ENCODE results near the gene PAPSS2.
"Not testable (repeated sequence)": the region's sequence is repeated elsewhere in the genome, so short reads cannot be mapped to it uniquely, and the experiment has no call there.

The PAPSS2 gene

DNA sequence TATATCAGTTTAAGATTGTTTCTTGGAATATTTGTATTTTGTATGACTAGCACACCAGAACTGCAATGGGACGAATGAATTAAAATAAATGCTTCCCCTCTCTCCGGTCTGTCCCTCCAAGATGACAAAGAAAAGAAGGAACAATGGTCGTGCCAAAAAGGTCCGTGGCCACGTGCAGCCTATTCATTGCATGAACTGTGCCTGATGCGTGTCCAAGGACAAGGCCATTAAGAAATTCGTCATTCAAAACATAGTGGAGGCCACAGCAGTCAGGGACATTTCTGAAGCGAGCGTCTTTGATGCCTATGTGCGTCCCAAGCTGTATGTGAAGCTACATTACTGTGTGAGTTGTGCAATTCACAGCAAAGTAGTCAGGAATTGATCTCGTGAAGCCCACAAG is 17.2 kb upstream of the PAPSS2 start:
- no peak for DNase-seq (ENCODE audit: extremely low read depth in 1 of 2, low read depth in 1 of 2)

DNA sequence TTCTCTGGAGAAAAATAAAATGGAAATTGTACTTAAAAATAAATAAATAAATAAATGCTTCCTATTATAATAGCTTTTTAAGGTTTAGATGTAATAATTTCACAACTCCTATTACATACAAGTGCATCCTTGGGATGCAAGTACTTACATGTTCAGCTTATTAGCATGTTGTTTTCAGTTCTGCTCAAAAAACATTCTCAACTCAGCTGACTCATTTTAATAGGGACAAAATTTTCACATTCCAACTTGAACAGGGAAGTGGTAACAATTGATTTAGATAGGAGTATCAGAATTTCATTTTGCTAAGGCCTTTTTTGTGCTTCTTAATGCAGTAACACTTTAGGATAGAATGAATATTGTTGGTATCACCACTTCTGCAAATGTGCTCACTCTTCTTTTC is 16.7 kb upstream of the PAPSS2 start:
- DNase-seq (ENCODE audit: extremely low read depth in 1 of 2, low read depth in 1 of 2) = no peak

GRCh38 chr10:87643920-87644319 is 15.8 kb upstream of the PAPSS2 start:
- DNase-seq (ENCODE audit: extremely low read depth in 1 of 2, low read depth in 1 of 2) = no peak

- not testable (repeated sequence) for DNase-seq (ENCODE audit: extremely low read depth in 1 of 2, low read depth in 1 of 2)
These were observed 15.2 kb upstream of the PAPSS2 start for GRCh38 chr10:87644500-87644899.

- DNase-seq (ENCODE audit: extremely low read depth in 1 of 2, low read depth in 1 of 2) = no peak
These were observed 13.3 kb upstream of the PAPSS2 start for GRCh38 chr10:87646192-87646909.

DNA sequence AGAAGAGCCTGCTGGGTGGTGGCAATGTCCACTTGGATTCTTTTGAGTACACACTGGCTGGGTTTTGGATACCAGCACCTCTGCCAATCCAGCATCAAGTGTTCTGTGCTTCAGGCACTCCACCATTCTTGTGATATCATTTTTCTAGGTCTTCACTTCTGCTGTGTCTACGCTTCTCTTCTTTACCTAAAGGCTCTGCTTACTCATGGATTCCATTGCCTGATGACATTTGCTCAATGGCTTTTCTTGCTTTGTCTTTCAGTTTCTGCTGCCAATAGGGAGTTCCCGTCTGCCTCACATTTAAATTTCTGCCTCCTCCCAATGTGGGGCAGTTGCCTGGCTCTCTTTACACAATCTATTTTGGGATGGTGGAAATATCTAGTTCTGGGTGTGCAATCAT is 12.7 kb upstream of the PAPSS2 start:
- DNase-seq (ENCODE audit: extremely low read depth in 1 of 2, low read depth in 1 of 2) = no peak

DNA sequence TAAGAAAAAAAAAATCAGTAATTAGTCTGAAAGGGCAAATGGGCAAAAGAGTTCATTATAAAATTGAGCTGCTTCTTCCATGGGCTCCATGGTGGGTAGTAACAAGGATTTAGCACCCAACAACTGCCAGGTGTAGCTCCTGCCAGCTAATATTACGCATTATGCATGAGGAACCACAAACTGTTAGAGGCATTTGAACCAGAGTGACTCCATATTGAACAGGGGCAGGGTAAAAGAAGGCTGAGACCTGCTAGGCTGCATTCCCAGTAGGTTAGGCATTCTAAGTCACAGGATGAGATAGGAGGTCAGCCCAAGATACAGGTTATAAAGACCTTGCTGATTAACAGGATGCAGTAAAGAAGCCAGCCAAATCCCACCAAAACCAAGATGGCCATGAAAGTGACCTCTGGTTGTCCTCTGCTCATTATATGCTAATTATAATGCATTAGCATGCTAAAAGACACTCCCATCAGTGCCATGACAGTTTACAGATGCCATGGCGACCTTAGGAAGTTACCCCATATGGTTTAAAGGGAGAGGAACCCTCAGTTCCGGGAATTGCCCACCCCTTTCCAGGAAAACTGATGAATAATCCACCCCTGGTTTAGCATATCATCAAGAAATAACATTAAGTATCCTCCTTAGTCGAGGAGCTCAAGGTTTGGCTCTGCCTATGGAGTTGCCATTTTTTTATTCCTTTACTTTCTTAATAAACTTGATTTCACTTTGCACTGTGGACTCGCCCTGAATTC is 8.7 kb upstream of the PAPSS2 start:
- no peak for DNase-seq (ENCODE audit: extremely low read depth in 1 of 2, low read depth in 1 of 2)

- DNase-seq (ENCODE audit: extremely low read depth in 1 of 2, low read depth in 1 of 2) = no peak
These were observed 7.9 kb upstream of the PAPSS2 start for GRCh38 chr10:87651801-87652200.

DNA sequence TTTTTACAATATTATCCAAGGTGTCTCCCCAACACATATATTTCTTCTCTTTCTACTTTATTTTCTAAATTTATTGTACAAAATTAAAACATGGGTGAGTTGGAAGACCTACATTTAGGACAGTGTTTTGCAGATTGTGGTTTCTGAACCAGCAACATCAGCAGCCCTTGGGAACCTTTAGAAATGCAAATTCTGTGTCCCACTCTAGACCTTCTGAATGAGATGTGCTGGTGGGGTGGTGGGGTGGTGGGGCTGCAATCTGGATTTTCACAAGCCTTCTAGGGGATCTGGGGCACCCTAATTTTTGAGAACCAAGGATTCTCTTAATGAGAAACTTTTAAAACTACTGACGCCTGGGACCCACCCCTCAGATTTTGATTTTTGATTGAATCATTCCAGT is 7.4 kb upstream of the PAPSS2 start:
- no peak for DNase-seq (ENCODE audit: extremely low read depth in 1 of 2, low read depth in 1 of 2)

GRCh38 chr10:87654212-87654611 is 5.5 kb upstream of the PAPSS2 start:
- DNase-seq (ENCODE audit: extremely low read depth in 1 of 2, low read depth in 1 of 2) = no peak

DNA sequence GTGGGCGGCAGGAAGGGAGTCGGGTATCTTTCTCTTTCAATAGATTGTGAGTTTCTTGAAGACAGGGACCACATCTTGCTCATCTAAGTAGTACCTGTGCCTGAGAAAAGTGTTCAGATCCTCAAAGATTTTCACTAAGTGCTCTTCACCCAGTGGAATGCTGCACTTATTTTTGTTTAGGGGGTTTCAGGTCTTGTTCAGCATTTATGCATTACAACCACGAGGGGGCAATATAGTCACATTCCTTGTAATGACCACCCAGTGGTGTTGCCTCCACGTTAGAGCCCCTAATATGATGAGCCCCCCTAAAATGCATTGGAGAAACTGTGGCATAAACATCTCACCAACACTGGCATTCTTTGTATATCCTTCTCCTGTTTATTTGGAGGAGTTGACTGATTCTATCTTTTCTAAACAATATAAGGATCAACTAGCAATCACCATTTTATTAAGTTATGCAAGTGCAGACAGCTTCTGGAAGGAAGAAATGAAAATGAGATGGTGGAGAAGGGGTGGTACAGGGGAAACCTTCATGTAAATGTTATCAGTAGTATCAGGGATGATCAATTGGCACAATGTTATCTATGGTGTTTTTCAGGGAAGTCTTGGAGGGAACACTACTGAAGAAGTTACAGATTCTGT is 3.1 kb upstream of the PAPSS2 start:
- DNase-seq (ENCODE audit: extremely low read depth in 1 of 2, low read depth in 1 of 2) = no peak

GRCh38 chr10:87657371-87657770 is 2.3 kb upstream of the PAPSS2 start:
- DNase-seq (ENCODE audit: extremely low read depth in 1 of 2, low read depth in 1 of 2) = no peak

DNA sequence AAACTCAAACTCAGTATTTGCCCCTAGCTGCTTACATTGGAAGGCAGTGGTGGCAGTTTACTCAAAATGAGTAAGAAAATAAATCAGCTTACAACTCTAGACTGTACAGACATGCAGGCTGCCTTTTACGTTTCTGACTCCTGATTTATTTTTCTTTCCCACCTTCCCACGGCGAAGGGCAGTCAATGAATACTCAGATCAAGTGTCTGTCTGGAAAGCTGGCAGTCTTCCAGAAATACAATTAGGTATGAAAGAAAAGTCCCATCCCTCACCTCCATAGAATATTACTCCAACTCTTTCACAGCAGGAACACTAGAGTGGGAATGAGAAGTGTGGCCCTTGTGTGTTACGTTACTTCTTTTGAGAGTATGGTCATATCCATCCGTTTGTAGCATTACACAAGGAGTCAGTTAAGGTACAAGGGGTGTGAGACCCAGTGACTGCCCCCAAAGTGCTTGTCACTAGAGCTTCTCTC is 1.3 kb upstream of the PAPSS2 start:
- no peak for DNase-seq (ENCODE audit: extremely low read depth in 1 of 2, low read depth in 1 of 2)

GRCh38 chr10:87658858-87659555 is 671 bp upstream of the PAPSS2 start:
- no peak for DNase-seq (ENCODE audit: extremely low read depth in 1 of 2, low read depth in 1 of 2)

GRCh38 chr10:87660484-87661133 is 931 bp downstream of the PAPSS2 start:
- DNase-seq (ENCODE audit: extremely low read depth in 1 of 2, low read depth in 1 of 2) = no peak

DNA sequence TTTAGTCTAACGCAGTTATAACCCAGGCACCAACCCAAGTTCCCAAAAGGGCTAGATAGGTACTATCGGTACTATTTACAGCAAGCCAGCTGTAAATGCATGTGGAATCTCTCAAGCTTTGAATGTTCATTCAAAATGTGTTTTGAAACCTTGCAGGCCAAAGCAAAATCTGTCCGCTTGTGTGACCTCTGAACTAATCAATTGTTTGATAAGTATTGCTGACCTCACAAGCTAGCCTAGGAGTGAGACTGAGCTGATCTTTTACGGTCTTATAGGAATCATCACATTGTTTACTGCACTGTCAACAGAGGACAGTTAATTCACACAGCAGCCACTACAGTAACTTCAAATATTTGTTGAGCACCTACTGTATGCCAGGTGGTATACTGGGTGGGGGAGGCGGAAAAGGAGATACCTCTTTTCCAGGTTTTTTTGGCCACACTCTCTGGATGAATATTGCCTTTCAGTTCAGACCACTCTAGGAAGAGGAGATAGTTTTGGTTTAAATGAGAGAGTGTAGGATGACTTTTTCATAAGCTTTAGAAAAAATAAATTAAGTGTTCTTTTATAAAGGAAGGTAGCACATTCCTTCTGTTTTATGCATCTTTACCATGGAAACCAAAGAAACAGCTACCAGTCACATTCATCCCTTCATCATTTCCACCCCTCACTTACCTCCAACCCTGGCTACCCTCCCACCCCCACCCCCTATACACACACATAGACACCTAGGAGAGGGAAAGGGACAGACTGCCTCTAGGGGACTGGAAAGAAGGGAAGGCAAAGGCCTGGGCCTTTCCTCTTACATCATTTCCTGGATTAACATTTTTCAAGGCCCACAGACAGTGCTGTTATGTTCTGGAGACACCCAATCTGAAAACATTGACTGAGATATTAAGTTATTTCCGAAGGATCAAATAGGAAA is 2.4 kb downstream of the PAPSS2 start:
- no peak for DNase-seq (ENCODE audit: extremely low read depth in 1 of 2, low read depth in 1 of 2)

GRCh38 chr10:87664276-87664701 is 4.6 kb downstream of the PAPSS2 start:
- no peak for DNase-seq (ENCODE audit: extremely low read depth in 1 of 2, low read depth in 1 of 2)

DNA sequence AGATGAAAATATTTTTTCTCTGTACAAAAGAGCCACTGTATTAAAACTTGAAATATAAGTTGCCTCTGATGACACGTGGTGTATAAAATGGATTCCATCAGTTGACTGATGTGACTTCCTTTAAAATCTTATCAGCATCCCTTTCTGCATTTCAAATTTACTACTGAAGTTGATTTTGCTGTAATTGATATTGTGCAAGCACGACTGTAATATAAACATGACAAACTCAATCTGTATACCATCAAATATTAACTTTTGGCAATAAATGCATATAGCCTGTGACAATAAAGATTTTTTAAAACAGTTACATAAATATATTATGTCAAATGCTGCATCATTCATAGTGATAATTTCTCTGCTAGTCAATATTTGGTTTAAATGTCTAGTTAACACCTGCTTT is 7.8 kb downstream of the PAPSS2 start:
- no peak for DNase-seq (ENCODE audit: extremely low read depth in 1 of 2, low read depth in 1 of 2)

GRCh38 chr10:87668324-87669074 is 8.8 kb downstream of the PAPSS2 start:
- DNase-seq (ENCODE audit: extremely low read depth in 1 of 2, low read depth in 1 of 2) = no peak

Data from stimulated activated CD8-positive, alpha-beta memory T cell treated with anti-CD3 and anti-CD28 coated beads, Interleukin-7, amount 100 ng/mL, for 48 hours (primary cell).